Measurements from ENCODE around the gene USH1C. TPM values are rescaled to one million over a fixed set of nuclear protein-coding genes. Genes with fewer than 3 reads are reported as not detected.

The USH1C gene
- polyA plus RNA-seq, 3 donors, result not detected

DNA sequence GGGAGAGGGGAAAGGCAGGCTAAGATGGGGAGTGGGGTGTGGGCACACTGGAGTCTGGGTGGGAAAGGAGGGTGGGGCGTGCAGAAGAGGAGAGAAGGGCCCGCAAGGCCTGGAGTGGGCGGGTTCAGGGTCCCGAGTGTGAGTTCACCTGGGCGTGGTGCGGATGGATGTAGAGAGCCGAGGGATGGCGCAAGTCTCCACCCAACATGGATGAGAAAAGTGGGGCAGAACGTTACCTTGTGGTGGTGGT, 67.2 kb downstream of the USH1C start:
- Mint-ChIP-seq H3K36me3 (no peaks in the 10 kb centered on the region), H3K27ac (no peak overlapping the region), H3K4me1 (peaks cover 2% of the 10 kb centered on the region), H3K27me3 (ENCODE audit: low read depth in 3 of 3) (peaks cover 50 to 74% (median 53%) of the 10 kb centered on the region in 3 donors), H3K9me3 (peaks cover 0 to 6% (median 0%) of the 10 kb centered on the region in 7 donors), H3K4me3 (peak overlapping the region in 1 of 2 donors; percentile 77)
- Histone ChIP-seq H4K20me1 (ENCODE audit: insufficient read depth, low read length) (no peaks in the 10 kb centered on the region), H3K4me3 (replicated peaks in 1 of 3; ENCODE audit: low read depth in 2 of 3, low read length in 3 of 3) (no peak overlapping the region), H2AFZ (ENCODE audit: insufficient read depth, low read depth, low read length, poor library complexity, severe bottlenecking) (no peak overlapping the region), H3K4me2 (replicated peaks; ENCODE audit: extremely low read depth, low read length, poor library complexity, severe bottlenecking) (no peak overlapping the region), H3K79me2 (ENCODE audit: insufficient read depth, low read length) (no peaks in the 10 kb centered on the region), H3K4me1 (ENCODE audit: control insufficient read depth in 1 of 2, insufficient read depth in 2 of 2, low read length in 2 of 2) (no peaks in the 10 kb centered on the region), H3K27ac (ENCODE audit: low read depth in 1 of 2, low read length in 2 of 2) (no peak overlapping the region), H3K9me3 (replicated peaks in 1 of 2; ENCODE audit: control insufficient read depth in 1 of 2, insufficient read depth in 1 of 2, low read length in 2 of 2) (no peaks in the 10 kb centered on the region), H3K9ac (ENCODE audit: insufficient read depth, low read length, poor library complexity, severe bottlenecking) (no peak overlapping the region), H3K36me3 (replicated peaks in 1 of 2; ENCODE audit: control insufficient read depth in 1 of 2, insufficient read depth in 2 of 2, low read length in 2 of 2) (no peaks in the 10 kb centered on the region), H3K27me3 (ENCODE audit: control insufficient read depth in 2 of 2, insufficient read depth in 2 of 2, low read length in 2 of 2) (peaks cover 24 to 59% of the 10 kb centered on the region in 2 donors)
- DNase-seq, result no peak
- TF ChIP-seq, protein P1, sequence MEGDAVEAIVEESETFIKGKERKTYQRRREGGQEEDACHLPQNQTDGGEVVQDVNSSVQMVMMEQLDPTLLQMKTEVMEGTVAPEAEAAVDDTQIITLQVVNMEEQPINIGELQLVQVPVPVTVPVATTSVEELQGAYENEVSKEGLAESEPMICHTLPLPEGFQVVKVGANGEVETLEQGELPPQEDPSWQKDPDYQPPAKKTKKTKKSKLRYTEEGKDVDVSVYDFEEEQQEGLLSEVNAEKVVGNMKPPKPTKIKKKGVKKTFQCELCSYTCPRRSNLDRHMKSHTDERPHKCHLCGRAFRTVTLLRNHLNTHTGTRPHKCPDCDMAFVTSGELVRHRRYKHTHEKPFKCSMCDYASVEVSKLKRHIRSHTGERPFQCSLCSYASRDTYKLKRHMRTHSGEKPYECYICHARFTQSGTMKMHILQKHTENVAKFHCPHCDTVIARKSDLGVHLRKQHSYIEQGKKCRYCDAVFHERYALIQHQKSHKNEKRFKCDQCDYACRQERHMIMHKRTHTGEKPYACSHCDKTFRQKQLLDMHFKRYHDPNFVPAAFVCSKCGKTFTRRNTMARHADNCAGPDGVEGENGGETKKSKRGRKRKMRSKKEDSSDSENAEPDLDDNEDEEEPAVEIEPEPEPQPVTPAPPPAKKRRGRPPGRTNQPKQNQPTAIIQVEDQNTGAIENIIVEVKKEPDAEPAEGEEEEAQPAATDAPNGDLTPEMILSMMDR (IDR thresholded peaks at IDR 0.05), result no peak
- intact Hi-C loops (cut with micrococcal nuclease), result no loop called here
- WGBS (ENCODE audit: insufficient coverage), result 17% methylated on average over 8 of the region's 9 CpGs

DNA sequence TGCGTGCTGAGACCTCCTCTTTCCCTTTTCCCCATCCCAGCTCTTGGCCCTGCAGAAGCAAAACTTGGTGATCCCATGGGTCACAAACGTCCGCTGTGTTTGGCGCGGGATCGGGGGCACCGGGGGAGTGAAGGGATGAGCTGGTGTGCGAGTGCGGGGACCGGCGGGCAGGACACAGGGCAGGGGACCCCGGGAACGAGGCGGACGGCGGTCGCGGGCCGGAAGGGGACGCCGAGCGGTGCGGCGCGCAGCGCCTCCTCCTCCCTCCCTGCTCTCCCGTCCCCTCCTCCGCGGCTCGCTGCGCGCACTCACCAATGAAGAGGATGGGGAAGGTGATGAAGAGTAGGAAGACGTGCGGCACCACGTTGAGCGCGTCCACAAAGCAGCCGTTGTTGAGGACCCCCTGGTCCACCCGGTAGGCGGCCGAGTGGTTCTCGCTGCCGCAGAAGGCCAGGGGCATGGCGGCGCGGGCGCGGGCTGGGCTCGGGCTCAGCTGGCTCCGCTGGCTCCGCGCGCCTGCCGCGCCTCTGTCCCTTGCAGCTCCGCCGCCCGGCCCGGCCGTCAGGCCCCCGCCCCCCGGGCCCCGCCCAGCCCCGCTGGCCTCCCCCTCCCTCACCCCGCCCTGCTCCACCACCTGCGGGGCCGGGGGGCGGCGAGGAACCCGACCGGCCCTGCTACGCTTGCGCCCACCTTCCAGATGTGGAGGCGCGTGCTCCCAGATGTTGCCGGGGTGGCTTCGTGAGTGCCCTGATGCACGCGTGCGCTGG, 67.7 kb downstream of the USH1C start, which contains the start of gene ABCC8:
Gene ABCC8 (minus strand): TSS at position 529 of the 767 bp plus-strand sequence. CDS start 69 bp downstream, at position 460.
- Histone ChIP-seq H3K9ac (ENCODE audit: insufficient read depth, low read length, poor library complexity, severe bottlenecking) (no peak within 1 kb of the TSS), H3K27me3 (ENCODE audit: control insufficient read depth in 2 of 2, insufficient read depth in 2 of 2, low read length in 2 of 2) (peaks cover 24 to 59% of the 10 kb centered on the region in 2 donors), H3K4me2 (replicated peaks; ENCODE audit: extremely low read depth, low read length, poor library complexity, severe bottlenecking) (peak within 1 kb of the TSS; percentile 26), H2AFZ (ENCODE audit: insufficient read depth, low read depth, low read length, poor library complexity, severe bottlenecking) (no peak within 1 kb of the TSS), H4K20me1 (ENCODE audit: insufficient read depth, low read length) (no peaks in the 10 kb centered on the region), H3K4me1 (ENCODE audit: control insufficient read depth in 1 of 2, insufficient read depth in 2 of 2, low read length in 2 of 2) (no peaks in the 10 kb centered on the region), H3K79me2 (ENCODE audit: insufficient read depth, low read length) (no peaks in the 10 kb centered on the region), H3K4me3 (replicated peaks in 1 of 3; ENCODE audit: low read depth in 2 of 3, low read length in 3 of 3) (no peak within 1 kb of the TSS), H3K9me3 (replicated peaks in 1 of 2; ENCODE audit: control insufficient read depth in 1 of 2, insufficient read depth in 1 of 2, low read length in 2 of 2) (no peaks in the 10 kb centered on the region), H3K36me3 (replicated peaks in 1 of 2; ENCODE audit: control insufficient read depth in 1 of 2, insufficient read depth in 2 of 2, low read length in 2 of 2) (no peaks in the 10 kb centered on the region), H3K27ac (ENCODE audit: low read depth in 1 of 2, low read length in 2 of 2) (no peak within 1 kb of the TSS)
- peaks cover 50 to 74% (median 53%) of the 10 kb centered on the region in 3 donors for H3K27me3 Mint-ChIP-seq (ENCODE audit: low read depth in 3 of 3)
- DNase-seq, result no peak
- H3K4me1 Mint-ChIP-seq, result peaks cover 2% of the 10 kb centered on the region
- WGBS (ENCODE audit: insufficient coverage), result under 1% methylated on average over 41 of the region's 80 CpGs
- no peak within 1 kb of the TSS for H3K27ac Mint-ChIP-seq
- intact Hi-C loops (cut with micrococcal nuclease), result no loop called here
- peaks cover 0 to 6% (median 0%) of the 10 kb centered on the region in 7 donors for H3K9me3 Mint-ChIP-seq
- no peaks in the 10 kb centered on the region for H3K36me3 Mint-ChIP-seq
- H3K4me3 Mint-ChIP-seq, result peak within 1 kb of the TSS in 1 of 2 donors; percentile 84
- TF ChIP-seq, protein P1 (IDR thresholded peaks at IDR 0.05), result no peak

Data from CD14-positive monocyte (primary cell).